ENCODE data around the gene SDCCAG8.
"Not testable (repeated sequence)": the region's sequence is repeated elsewhere in the genome, so short reads cannot be mapped to it uniquely, and the experiment has no call there.

SDCCAG8 gene

DNA sequence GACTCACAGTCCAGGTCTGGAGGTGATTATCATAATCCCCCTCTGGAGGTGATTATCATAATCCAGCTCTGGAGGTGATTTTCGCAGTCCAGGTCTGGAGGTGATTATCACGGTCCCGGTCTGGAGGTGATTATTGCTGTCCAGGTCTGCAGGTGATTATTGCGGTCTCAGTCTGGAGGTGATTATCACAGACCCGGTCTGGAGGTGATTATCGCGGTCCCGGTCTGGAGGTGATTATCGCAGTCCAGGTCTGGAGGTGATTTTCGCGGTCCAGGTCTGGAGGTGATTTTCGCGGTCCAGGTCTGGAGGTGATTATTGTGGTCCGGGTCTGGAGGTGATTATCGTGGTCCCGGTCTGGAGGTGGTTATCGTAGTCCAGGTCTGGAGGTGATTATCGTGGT lies 76.6 kb downstream of the SDCCAG8 start:
- Histone ChIP-seq H3K27me3 (ENCODE audit: control insufficient read depth in 1 of 2, insufficient read depth in 2 of 2, low read length in 2 of 2) (no peaks in the 10 kb centered on the region), H3K4me1 (ENCODE audit: control insufficient read depth, insufficient read depth, low read length) (no peaks in the 10 kb centered on the region), H3K9me3 (ENCODE audit: control insufficient read depth in 2 of 2, low read length in 2 of 2) (no peaks in the 10 kb centered on the region), H3K27ac (ENCODE audit: low read length) (no peak overlapping the region), H3K4me3 (ENCODE audit: low read length in 2 of 2) (no peak overlapping the region), H3K36me3 (ENCODE audit: control insufficient read depth in 2 of 2, insufficient read depth in 2 of 2, low read length in 2 of 2) (peaks cover 14 to 20% of the 10 kb centered on the region in 2 donors), H3K9ac (ENCODE audit: low read length in 2 of 2) (no peak overlapping the region)

DNA sequence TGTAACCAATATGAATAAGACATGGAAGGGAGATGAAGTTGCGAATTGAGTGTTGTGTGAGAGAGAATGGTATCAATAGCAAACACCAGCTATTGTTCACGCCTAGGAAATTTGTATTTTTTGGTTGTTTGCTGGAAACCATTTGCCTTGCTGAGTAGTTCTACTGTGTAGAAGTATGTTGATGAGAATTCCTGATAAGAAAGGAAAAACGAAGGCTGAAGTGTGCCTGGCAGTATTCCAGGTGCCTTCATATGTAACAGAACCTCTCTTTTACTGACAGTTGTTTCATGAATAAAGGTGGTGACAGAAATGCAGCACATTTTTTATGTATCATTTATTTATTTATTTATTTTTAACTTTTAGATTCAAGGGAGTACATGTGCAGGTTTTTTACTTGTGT lies 79.5 kb downstream of the SDCCAG8 start:
- Histone ChIP-seq H3K27ac (ENCODE audit: low read length) (no peak overlapping the region), H3K4me3 (ENCODE audit: low read length in 2 of 2) (no peak overlapping the region), H3K27me3 (ENCODE audit: control insufficient read depth in 1 of 2, insufficient read depth in 2 of 2, low read length in 2 of 2) (no peaks in the 10 kb centered on the region), H3K36me3 (ENCODE audit: control insufficient read depth in 2 of 2, insufficient read depth in 2 of 2, low read length in 2 of 2) (peaks cover 14 to 20% of the 10 kb centered on the region in 2 donors), H3K9me3 (ENCODE audit: control insufficient read depth in 2 of 2, low read length in 2 of 2) (no peaks in the 10 kb centered on the region), H3K4me1 (ENCODE audit: control insufficient read depth, insufficient read depth, low read length) (no peaks in the 10 kb centered on the region), H3K9ac (ENCODE audit: low read length in 2 of 2) (no peak overlapping the region)

DNA sequence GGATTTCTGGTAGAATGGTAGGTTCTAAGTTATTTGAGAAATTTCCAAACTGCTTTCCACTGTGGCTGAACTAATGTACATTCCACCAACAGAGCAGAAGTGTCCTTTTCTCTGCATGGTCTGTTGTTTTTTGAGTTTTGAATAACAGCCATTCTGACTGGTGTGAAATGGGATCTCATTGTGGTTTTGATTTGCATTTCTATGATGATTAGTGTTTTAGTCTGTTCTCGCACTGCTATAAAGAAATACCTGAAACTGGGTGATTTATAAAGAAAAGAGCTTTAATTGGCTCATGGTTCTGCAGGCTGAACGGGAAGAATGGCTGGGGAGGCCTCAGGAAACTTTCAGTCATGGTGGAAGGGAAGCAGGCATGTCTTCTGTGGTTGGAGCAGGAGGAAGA lies 80.3 kb downstream of the SDCCAG8 start:
- no peak overlapping the region for H3K9ac ChIP-seq (ENCODE audit: low read length in 2 of 2)
- peaks cover 17 to 24% of the 10 kb centered on the region in 2 donors for H3K36me3 ChIP-seq (ENCODE audit: control insufficient read depth in 2 of 2, insufficient read depth in 2 of 2, low read length in 2 of 2)

DNA sequence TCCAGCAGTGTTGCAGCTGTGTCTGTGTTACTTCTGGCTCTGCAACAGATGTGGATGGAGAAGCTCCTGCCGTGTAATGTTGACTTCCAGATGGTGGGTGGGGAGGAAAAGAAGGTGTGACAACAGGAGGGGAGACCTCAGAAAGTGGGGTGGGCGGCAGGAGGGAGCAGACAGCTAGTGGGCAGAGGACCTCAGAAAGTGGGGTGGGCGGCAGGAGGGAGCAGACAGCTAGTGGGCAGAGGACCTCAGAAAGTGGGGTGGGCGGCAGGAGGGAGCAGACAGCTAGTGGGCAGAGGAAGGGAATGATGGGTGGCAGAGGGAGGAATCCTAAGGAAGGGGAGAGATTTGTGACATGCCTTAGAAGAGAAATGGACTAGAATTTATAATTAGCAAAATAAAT lies 83.0 kb downstream of the SDCCAG8 start:
- not testable (repeated sequence) for H3K4me3 ChIP-seq (ENCODE audit: low read length in 2 of 2); H3K27me3 ChIP-seq (ENCODE audit: control insufficient read depth in 1 of 2, insufficient read depth in 2 of 2, low read length in 2 of 2); H3K4me1 ChIP-seq (ENCODE audit: control insufficient read depth, insufficient read depth, low read length); H3K9me3 ChIP-seq (ENCODE audit: control insufficient read depth in 2 of 2, low read length in 2 of 2); H3K9ac ChIP-seq (ENCODE audit: low read length in 2 of 2); H3K27ac ChIP-seq (ENCODE audit: low read length)
- peaks cover 9 to 10% of the 10 kb centered on the region in 2 donors for H3K36me3 ChIP-seq (ENCODE audit: control insufficient read depth in 2 of 2, insufficient read depth in 2 of 2, low read length in 2 of 2)

More for the DNA sequence above, 80.3 kb downstream of the SDCCAG8 start:
- no peaks in the 10 kb centered on the region for H3K4me1 ChIP-seq (ENCODE audit: control insufficient read depth, insufficient read depth, low read length)
- no peak overlapping the region for H3K4me3 ChIP-seq (ENCODE audit: low read length in 2 of 2)
- no peaks in the 10 kb centered on the region for H3K9me3 ChIP-seq (ENCODE audit: control insufficient read depth in 2 of 2, low read length in 2 of 2)
- no peaks in the 10 kb centered on the region for H3K27me3 ChIP-seq (ENCODE audit: control insufficient read depth in 1 of 2, insufficient read depth in 2 of 2, low read length in 2 of 2)
- no peak overlapping the region for H3K27ac ChIP-seq (ENCODE audit: low read length)

DNA sequence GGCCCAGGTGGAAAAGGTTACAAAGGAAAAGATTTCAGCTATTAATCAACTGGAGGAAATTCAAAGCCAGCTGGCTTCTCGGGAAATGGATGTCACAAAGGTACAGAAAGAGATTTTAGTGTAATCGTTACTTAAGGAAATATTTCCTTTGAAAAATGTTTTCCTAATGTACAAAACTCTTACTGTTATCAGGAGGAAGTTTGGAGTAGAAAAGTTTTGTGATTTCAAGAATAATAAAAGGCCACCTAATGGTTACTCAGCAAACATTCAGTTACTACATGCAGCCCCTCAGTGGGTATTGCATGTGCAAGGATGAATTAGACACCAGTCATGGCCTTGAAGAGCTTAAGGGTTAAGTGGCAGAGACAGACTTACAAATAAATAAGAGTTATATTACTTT lies 85.2 kb downstream of the SDCCAG8 start:
- Histone ChIP-seq H3K36me3 (ENCODE audit: control insufficient read depth in 2 of 2, insufficient read depth in 2 of 2, low read length in 2 of 2) (peaks cover 3 to 4% of the 10 kb centered on the region in 2 donors), H3K9ac (ENCODE audit: low read length in 2 of 2) (no peak overlapping the region), H3K4me1 (ENCODE audit: control insufficient read depth, insufficient read depth, low read length) (no peaks in the 10 kb centered on the region), H3K4me3 (ENCODE audit: low read length in 2 of 2) (no peak overlapping the region), H3K27me3 (ENCODE audit: control insufficient read depth in 1 of 2, insufficient read depth in 2 of 2, low read length in 2 of 2) (no peaks in the 10 kb centered on the region), H3K9me3 (ENCODE audit: control insufficient read depth in 2 of 2, low read length in 2 of 2) (no peaks in the 10 kb centered on the region), H3K27ac (ENCODE audit: low read length) (no peak overlapping the region)

DNA sequence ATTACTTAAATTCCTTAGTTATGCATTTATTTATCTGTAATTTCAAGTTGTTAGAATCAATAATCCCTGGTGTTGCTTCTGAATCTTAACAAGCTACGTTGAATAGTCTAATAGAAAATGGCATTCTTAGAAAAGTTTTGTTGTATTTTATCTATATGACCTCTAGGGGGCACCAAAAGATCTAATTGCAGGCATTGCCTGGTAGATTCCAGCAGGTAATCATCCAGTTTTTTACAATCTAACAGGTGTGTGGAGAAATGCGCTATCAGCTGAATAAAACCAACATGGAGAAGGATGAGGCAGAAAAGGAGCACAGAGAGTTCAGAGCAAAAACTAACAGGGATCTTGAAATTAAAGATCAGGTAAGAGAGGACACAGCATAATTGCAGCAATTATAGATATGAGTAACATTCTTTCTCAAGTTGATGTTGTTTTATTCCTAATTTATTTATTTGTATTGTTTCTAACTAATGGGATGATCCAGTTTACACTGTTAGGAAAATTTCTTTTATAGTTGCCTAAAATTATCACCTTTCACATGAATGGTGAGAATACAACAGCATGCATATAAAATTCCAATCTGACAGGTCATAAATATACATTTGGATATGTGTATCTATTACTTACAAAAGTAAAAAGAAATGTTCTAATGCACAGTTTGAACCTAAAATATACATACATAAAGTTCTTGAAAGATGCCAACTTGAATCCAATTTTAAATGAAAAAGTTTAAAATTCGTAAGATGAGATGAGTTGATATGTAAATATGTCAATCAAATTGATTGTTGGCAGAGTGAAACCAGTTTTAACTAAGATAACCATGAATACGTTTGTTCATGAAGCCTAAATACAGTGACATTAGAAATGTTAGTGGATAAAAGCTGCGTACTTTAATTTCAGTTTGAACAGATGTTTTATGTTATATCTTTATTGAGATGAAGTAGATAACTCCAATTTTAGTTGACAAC lies 88.4 kb downstream of the SDCCAG8 start:
- Histone ChIP-seq H3K27ac (ENCODE audit: low read length) (no peak overlapping the region), H3K9me3 (ENCODE audit: control insufficient read depth in 2 of 2, low read length in 2 of 2) (no peaks in the 10 kb centered on the region), H3K9ac (ENCODE audit: low read length in 2 of 2) (no peak overlapping the region), H3K4me3 (ENCODE audit: low read length in 2 of 2) (no peak overlapping the region), H3K4me1 (ENCODE audit: control insufficient read depth, insufficient read depth, low read length) (no peaks in the 10 kb centered on the region), H3K36me3 (ENCODE audit: control insufficient read depth in 2 of 2, insufficient read depth in 2 of 2, low read length in 2 of 2) (peaks cover 3 to 4% of the 10 kb centered on the region in 2 donors), H3K27me3 (ENCODE audit: control insufficient read depth in 1 of 2, insufficient read depth in 2 of 2, low read length in 2 of 2) (no peaks in the 10 kb centered on the region)

DNA sequence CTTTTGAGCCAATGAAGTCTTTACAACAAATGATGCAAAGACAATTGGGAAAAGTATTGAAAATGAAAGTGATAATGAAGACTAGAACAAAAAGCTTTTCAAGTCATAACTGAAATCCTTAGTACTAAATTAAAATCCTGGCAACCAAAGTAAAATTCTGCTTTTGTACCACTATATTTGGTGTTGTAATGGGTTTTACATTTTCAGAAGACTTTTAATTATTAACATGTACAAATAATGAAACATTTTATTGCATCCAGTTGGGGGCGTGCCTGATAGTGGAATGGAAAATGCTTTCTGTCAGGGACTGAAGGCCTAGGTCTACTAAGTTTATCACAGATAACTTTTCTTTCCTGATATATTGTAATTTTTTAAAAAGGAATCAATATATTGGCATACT lies 89.4 kb downstream of the SDCCAG8 start:
- peaks cover 3 to 4% of the 10 kb centered on the region in 2 donors for H3K36me3 ChIP-seq (ENCODE audit: control insufficient read depth in 2 of 2, insufficient read depth in 2 of 2, low read length in 2 of 2)
- H3K9me3 ChIP-seq (ENCODE audit: control insufficient read depth in 2 of 2, low read length in 2 of 2), result no peaks in the 10 kb centered on the region
- H3K4me1 ChIP-seq (ENCODE audit: control insufficient read depth, insufficient read depth, low read length), result no peaks in the 10 kb centered on the region
- no peak overlapping the region for H3K27ac ChIP-seq (ENCODE audit: low read length)
- no peak overlapping the region for H3K9ac ChIP-seq (ENCODE audit: low read length in 2 of 2)
- no peaks in the 10 kb centered on the region for H3K27me3 ChIP-seq (ENCODE audit: control insufficient read depth in 1 of 2, insufficient read depth in 2 of 2, low read length in 2 of 2)
- no peak overlapping the region for H3K4me3 ChIP-seq (ENCODE audit: low read length in 2 of 2)

DNA sequence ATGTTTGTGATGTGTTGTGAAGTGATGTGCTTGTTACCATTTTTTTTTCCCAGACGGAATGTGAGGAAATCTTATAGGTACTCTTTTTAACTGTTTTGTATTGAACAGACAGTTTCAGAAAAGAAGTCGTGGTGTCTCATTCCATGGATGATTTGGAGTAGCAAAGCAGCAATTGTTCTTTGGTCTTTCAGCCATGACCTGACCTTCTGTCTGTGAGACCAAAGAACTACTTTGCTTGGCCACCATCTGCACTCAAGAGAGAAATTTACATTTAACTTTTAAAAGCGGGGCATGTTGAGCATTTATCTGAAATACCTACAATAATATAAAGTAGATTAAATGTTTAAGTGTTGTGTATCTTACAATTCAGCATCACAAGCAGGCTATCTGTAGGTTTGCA lies 90.2 kb downstream of the SDCCAG8 start:
- Histone ChIP-seq H3K9me3 (ENCODE audit: control insufficient read depth in 2 of 2, low read length in 2 of 2) (no peaks in the 10 kb centered on the region), H3K27ac (ENCODE audit: low read length) (no peak overlapping the region), H3K36me3 (ENCODE audit: control insufficient read depth in 2 of 2, insufficient read depth in 2 of 2, low read length in 2 of 2) (peaks cover under 1 to 4% of the 10 kb centered on the region in 2 donors), H3K27me3 (ENCODE audit: control insufficient read depth in 1 of 2, insufficient read depth in 2 of 2, low read length in 2 of 2) (no peaks in the 10 kb centered on the region), H3K4me3 (ENCODE audit: low read length in 2 of 2) (no peak overlapping the region), H3K4me1 (ENCODE audit: control insufficient read depth, insufficient read depth, low read length) (no peaks in the 10 kb centered on the region), H3K9ac (ENCODE audit: low read length in 2 of 2) (no peak overlapping the region)

DNA sequence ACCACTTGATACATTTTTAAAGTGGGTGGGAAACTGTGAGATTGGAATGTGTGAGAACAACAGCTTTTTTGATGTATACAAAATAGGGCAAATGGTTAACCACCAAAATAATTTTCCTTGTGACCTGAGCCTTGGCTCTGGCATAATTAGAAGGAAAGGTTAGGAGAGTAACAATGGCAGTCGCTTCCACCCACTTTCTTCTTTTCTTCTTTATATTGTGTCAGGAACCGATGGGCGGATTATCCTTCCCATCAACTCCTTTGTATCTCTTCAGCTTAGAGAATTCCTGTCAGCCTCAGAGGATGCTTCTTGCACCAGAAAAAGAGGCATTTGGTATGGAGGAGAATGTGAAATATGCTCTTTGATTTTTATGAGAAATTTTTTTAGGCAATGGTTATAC lies 90.6 kb downstream of the SDCCAG8 start:
- Histone ChIP-seq H3K9me3 (ENCODE audit: control insufficient read depth in 2 of 2, low read length in 2 of 2) (no peaks in the 10 kb centered on the region), H3K4me1 (ENCODE audit: control insufficient read depth, insufficient read depth, low read length) (no peaks in the 10 kb centered on the region), H3K27ac (ENCODE audit: low read length) (no peak overlapping the region), H3K27me3 (ENCODE audit: control insufficient read depth in 1 of 2, insufficient read depth in 2 of 2, low read length in 2 of 2) (no peaks in the 10 kb centered on the region), H3K4me3 (ENCODE audit: low read length in 2 of 2) (no peak overlapping the region), H3K36me3 (ENCODE audit: control insufficient read depth in 2 of 2, insufficient read depth in 2 of 2, low read length in 2 of 2) (peaks cover 0 to 8% of the 10 kb centered on the region in 2 donors), H3K9ac (ENCODE audit: low read length in 2 of 2) (no peak overlapping the region)

DNA sequence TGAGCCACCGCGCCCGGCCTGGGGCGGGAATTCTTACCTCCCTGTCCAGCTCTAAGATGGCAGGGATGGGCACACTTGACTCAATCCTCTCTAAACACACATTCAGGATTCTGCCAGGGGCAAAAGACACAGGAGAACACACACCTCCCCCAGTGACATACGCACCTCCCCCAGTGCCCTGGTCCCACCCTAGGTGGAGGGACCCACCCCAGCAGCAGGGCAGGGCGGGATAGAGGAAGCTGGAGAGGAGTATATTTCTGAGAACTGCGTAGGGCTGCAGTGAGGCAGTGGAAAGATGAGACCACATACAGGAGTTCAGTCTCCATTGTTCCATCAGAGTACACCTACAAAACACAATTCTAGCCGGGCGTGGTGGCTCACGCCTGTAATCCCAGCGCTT lies 92.5 kb downstream of the SDCCAG8 start:
- peaks cover 0 to 8% of the 10 kb centered on the region in 2 donors for H3K36me3 ChIP-seq (ENCODE audit: control insufficient read depth in 2 of 2, insufficient read depth in 2 of 2, low read length in 2 of 2)
- H3K27ac ChIP-seq (ENCODE audit: low read length), result no peak overlapping the region
- H3K9ac ChIP-seq (ENCODE audit: low read length in 2 of 2), result no peak overlapping the region
- H3K4me3 ChIP-seq (ENCODE audit: low read length in 2 of 2), result no peak overlapping the region
- no peaks in the 10 kb centered on the region for H3K27me3 ChIP-seq (ENCODE audit: control insufficient read depth in 1 of 2, insufficient read depth in 2 of 2, low read length in 2 of 2)
- H3K9me3 ChIP-seq (ENCODE audit: control insufficient read depth in 2 of 2, low read length in 2 of 2), result no peaks in the 10 kb centered on the region
- H3K4me1 ChIP-seq (ENCODE audit: control insufficient read depth, insufficient read depth, low read length), result no peaks in the 10 kb centered on the region

DNA sequence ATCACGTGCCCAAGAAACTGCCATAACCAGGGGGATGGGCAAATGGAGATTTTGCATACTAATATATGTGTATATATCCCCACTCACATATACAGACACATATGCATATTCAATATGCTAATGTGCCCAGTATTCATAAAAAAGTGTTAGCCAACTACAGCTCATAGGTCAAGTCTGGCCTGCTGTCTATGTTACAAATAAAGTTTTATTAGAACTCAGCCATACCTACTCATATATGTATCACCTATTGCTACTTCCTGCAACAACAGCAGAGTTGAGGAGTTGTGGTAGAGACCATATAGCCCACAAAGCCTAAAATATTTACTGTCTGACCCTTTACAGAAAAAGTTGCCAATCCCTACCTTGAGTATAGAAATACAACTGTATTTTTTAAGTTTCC lies 93.3 kb downstream of the SDCCAG8 start:
- Histone ChIP-seq H3K27ac (ENCODE audit: low read length) (no peak overlapping the region), H3K27me3 (ENCODE audit: control insufficient read depth in 1 of 2, insufficient read depth in 2 of 2, low read length in 2 of 2) (no peaks in the 10 kb centered on the region), H3K9ac (ENCODE audit: low read length in 2 of 2) (no peak overlapping the region), H3K36me3 (ENCODE audit: control insufficient read depth in 2 of 2, insufficient read depth in 2 of 2, low read length in 2 of 2) (peaks cover 0 to 8% of the 10 kb centered on the region in 2 donors), H3K4me1 (ENCODE audit: control insufficient read depth, insufficient read depth, low read length) (no peaks in the 10 kb centered on the region), H3K9me3 (ENCODE audit: control insufficient read depth in 2 of 2, low read length in 2 of 2) (no peaks in the 10 kb centered on the region), H3K4me3 (ENCODE audit: low read length in 2 of 2) (no peak overlapping the region)

All from stomach smooth muscle (tissue), 2 donors.